ENCODE results near the gene MAP6. TPM values are rescaled to one million over a fixed set of nuclear protein-coding genes. Genes with fewer than 3 reads are reported as not detected.
A peak's percentile ranks its signal among the peaks of the same experiment; 100 is the strongest.

MAP6 gene
- total and polyA plus RNA-seq, 8 donors, result 0.88 to 17.4 (median 2.5) TPM

DNA sequence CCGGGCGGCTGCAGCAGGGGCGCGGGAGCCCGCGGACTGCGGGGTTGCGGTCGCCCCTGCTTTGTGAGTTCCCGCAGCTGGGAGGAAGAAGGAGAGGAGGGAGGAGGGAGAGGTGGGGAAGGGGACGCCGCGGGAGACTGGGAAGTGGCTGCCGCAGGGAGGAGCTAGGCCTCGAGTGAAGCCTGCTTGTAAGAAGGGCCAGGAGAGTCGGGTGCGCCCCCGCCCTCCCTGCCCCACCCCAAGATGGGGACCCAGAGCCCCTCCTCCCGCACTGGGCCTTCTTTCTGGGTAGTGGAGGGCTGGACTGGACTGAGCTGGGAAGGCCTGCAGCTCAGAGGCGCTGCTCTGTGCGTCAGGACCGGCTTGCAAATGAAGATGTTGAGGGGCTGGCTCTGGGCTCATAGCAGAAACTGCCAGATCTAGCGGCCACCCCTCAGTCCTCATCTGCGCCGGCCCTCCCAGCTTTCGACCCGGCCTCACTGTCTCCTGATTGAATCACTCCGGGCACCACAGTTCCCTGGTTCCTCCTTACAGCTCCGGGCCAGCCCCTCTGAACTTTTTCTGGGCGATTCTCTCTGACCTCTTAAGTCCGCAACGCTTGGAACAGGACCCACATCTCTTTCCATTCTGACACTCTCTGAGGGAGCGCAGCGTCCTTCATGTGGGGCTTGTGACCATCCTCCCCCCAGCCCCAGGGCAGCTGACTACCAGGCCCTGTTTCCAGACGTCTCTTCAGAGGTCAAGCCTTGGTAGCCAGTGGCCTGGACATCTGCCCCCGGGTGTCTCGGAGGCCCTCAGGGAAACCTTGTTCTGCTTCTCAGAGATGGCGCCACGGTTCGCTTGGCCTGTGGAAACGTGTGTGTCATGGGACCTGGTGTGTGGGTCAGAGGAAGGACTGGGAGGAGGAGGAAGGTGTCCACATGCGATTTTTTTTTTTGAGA lies 84.8 kb downstream of the MAP6 start:
- no peak for FAIRE-seq

DNA sequence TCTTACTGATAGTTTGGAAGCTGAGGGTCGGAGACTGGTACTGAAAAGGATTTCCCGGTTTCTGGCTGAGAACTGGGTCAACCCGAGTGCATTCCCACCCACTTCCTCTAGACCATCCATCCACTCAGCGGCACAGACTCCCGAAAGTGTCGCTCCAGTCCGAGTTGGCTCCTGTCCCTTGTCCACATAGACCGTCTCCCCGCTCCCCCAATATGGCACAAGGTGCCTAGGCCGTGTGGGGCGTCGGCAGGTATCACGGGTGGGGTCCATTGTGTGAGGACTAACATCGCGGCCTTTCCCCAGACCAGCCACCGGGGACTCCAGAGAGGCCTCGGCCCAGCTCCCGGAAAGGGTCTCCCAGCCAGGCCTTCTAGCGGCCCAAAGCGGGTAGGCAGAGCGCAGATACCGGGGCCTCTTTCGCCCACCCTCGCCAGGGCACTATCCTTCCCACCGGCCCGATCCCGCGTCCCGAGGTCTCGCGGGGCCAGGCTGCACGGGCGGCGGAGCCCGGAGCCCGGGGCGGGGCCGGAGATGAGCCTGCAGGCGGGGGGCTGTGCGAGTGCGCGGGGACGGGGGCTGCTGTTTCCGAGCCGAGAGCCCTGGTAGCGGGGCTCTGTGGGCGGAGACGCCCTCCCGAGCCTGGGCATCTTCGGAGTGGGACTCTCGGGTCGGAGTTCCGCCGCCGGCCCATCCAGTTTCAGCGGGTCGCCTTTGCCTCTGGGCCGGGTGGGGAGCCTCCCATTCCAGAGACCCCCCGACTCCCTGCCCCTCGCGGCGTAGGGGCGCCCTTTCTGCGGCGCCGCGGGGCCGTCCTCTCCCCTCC lies 85.7 kb downstream of the MAP6 start:
- peak overlapping the region; percentile 78 to 91 (median 88) for H3K27ac ChIP-seq
- WGBS, 2 donors, result 2 to 3% methylated on average over 57 to 68 of the region's 68 CpGs
- H3K9me3 ChIP-seq, result no peaks in the 10 kb centered on the region
- DNase-seq, result peak; percentile 49 to 85 (median 72)
- no peaks in the 10 kb centered on the region for H3K27me3 ChIP-seq
- FAIRE-seq, result no peak
- no peaks in the 10 kb centered on the region for H3K4me1 ChIP-seq
- peak; percentile 84 to 95 (median 88) for ATAC-seq
- H3K4me3 ChIP-seq, result peak overlapping the region; percentile 55 to 83 (median 78)
- intact Hi-C loops (cut with DNase I), result no loop called here
- H3K36me3 ChIP-seq, result no peaks in the 10 kb centered on the region
- TF ChIP-seq CTCF (IDR thresholded peaks at IDR 0.05), result peak in 2 of 4 donors; percentile 23 to 24

More for the DNA sequence above, 84.8 kb downstream of the MAP6 start:
- 41 to 48% methylated on average over 32 to 42 of the region's 42 CpGs for WGBS, 2 donors
- peak; percentile 51 to 83 (median 60) for DNase-seq
- no peaks in the 10 kb centered on the region for H3K27me3 ChIP-seq
- no peaks in the 10 kb centered on the region for H3K4me1 ChIP-seq
- peak; percentile 64 to 74 (median 70) for ATAC-seq
- peak overlapping the region; percentile 78 to 91 (median 88) for H3K27ac ChIP-seq
- no peaks in the 10 kb centered on the region for H3K9me3 ChIP-seq
- H3K36me3 ChIP-seq, result no peaks in the 10 kb centered on the region
- intact Hi-C loops (cut with DNase I), result no loop called here
- H3K4me3 ChIP-seq, result peak overlapping the region; percentile 55 to 83 (median 78)
- no peak for TF ChIP-seq CTCF (IDR thresholded peaks at IDR 0.05)

DNA sequence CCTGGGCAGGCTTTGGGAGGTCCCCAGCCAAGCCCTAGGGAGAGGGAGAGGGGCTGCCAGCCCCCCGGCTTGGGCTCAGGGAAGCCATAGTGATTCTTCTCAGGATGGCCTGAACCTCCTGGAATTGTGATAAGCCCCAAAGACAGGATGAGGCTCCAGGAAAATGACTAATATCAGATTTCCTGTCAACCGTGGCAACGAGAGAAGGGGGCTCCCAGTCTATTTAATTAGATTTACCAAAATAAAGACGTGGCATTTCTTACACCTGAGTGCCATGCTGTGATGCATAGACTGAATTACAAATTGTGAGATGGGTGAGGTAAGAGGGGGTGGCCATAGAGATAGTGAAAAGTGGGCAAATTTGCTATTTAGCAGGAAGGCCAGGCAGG lies 86.3 kb downstream of the MAP6 start:
- no peaks in the 10 kb centered on the region for H3K9me3 ChIP-seq
- FAIRE-seq (no peak), DNase-seq (no peak), ATAC-seq (no peak)
- H3K27ac ChIP-seq, result peak overlapping the region in 3 of 4 donors; percentile 2 to 89 (median 87)
- H3K4me1 ChIP-seq, result no peaks in the 10 kb centered on the region
- no peak for TF ChIP-seq CTCF (IDR thresholded peaks at IDR 0.05)
- WGBS, 2 donors, result 55 to 65% methylated on average over 4 of the region's 4 CpGs
- peak overlapping the region in 3 of 4 donors; percentile 77 to 83 (median 80) for H3K4me3 ChIP-seq
- intact Hi-C loops (cut with DNase I), result no loop called here
- H3K36me3 ChIP-seq, result no peaks in the 10 kb centered on the region
- no peaks in the 10 kb centered on the region for H3K27me3 ChIP-seq

GRCh38 chr11:75579841-75580240 lies 89.0 kb downstream of the MAP6 start:
- Histone ChIP-seq H3K4me1 (no peaks in the 10 kb centered on the region), H3K9me3 (no peaks in the 10 kb centered on the region), H3K27me3 (no peaks in the 10 kb centered on the region), H3K4me3 (no peak overlapping the region), H3K36me3 (no peaks in the 10 kb centered on the region), H3K27ac (no peak overlapping the region)
- ATAC-seq (no peak), FAIRE-seq (no peak), DNase-seq (no peak)
- intact Hi-C loops (cut with DNase I), result no loop called here
- WGBS, 2 donors, result 61 to 77% methylated on average over 1 of the region's 1 CpG
- TF ChIP-seq CTCF (IDR thresholded peaks at IDR 0.05), result no peak
